Endodermal cell (in vitro differentiated cells): ENCODE results near the gene KANSL1L. TPM values are rescaled to one million over a fixed set of nuclear protein-coding genes. Genes with fewer than 3 reads are reported as not detected.

Experiments
- DNase-seq: peaks from one replicate; pipeline ENCODE4 v3.0.0-alpha.2; 2017
- H3K27ac ChIP-seq: 2 replicates; pipeline ENCODE4 v1.5.1; 2013; ENCODE audit warnings: mild to moderate bottlenecking, low read depth, low read length, moderate library complexity
- H3K27me3 ChIP-seq: 2 replicates; pipeline ENCODE4 v1.6.1; 2013; ENCODE audit warnings: mild to moderate bottlenecking, low read length, moderate library complexity; ENCODE audit not compliant: insufficient read depth, control insufficient read depth, poor library complexity, severe bottlenecking
- H3K36me3 ChIP-seq: 2 replicates; pipeline ENCODE4 v1.7.0; 2013; ENCODE audit warnings: mild to moderate bottlenecking, low read length, moderate library complexity; ENCODE audit not compliant: control insufficient read depth, insufficient read depth
- H3K4me1 ChIP-seq: one replicate; pipeline ENCODE4 v1.7.0; 2013; ENCODE audit warnings: low read length; ENCODE audit not compliant: control insufficient read depth, insufficient read depth
- H3K4me3 ChIP-seq: 2 replicates; pipeline ENCODE4 v1.5.1; 2013; ENCODE audit warnings: mild to moderate bottlenecking, low read length, moderate library complexity
- H3K9ac ChIP-seq: 2 replicates; pipeline ENCODE4 v1.6.1; 2013; ENCODE audit warnings: mild to moderate bottlenecking, low read length, moderate library complexity; ENCODE audit not compliant: poor library complexity, severe bottlenecking; ENCODE audit errors: extremely low read depth
- H3K9me3 ChIP-seq: 2 replicates; pipeline ENCODE4 v1.6.1; 2013; ENCODE audit warnings: mild to moderate bottlenecking, low read length, moderate library complexity; ENCODE audit not compliant: control insufficient read depth
- H3K27ac Mint-ChIP-seq: 2 replicates; pipeline ENCODE4 v1.8.0; 2020; ENCODE audit warnings: mixed read lengths
- H3K27me3 Mint-ChIP-seq: 2 replicates; pipeline ENCODE4 v1.8.0; 2021; ENCODE audit warnings: mild to moderate bottlenecking, mixed read lengths; ENCODE audit not compliant: insufficient read depth
- H3K36me3 Mint-ChIP-seq: 2 replicates; pipeline ENCODE4 v1.8.0; 2020; ENCODE audit warnings: low read depth, mixed read lengths
- H3K4me1 Mint-ChIP-seq: 2 replicates; pipeline ENCODE4 v1.8.0; 2020; ENCODE audit warnings: mixed read lengths
- H3K4me3 Mint-ChIP-seq: 2 replicates; pipeline ENCODE4 v1.8.0; 2020; ENCODE audit warnings: mild to moderate bottlenecking, moderate library complexity, mixed read lengths
- H3K9me3 Mint-ChIP-seq: 2 replicates; pipeline ENCODE4 v1.8.0; 2020; ENCODE audit warnings: mild to moderate bottlenecking, mixed read lengths
- WGBS, 2 experiments: methylation state at CpG; one replicate each; pipeline versions ENCODE4 v1.1.5 to v1.1.7; 2013; ENCODE audit warnings: missing lambda C conversion rate in 2 of 2, mixed read lengths in 1 of 2; ENCODE audit not compliant: insufficient coverage in 1 of 2, insufficient read length in 1 of 2; 5-methylcytosine and 5-hydroxymethylcytosine counted together
- total RNA-seq, 2 donors: library from RNA; stranded (reverse); fragmentation: NEBNext Ultra II Directional in 1 of 2; extraction: Animal tissue kit (Norgen Biotek cat#: 25700) in 1 of 2; gene quantifications; 2 replicates in 1 of 2; 3 replicates in 1 of 2; pipeline ENCODE4 v1.2.1, GENCODE V29; 2021
- TF ChIP-seq, protein P1 (sequence below): fragments of 200-600 bp; sonication (generic); conservative IDR thresholded peaks from 2 replicates; pipeline ENCODE4 v1.5.0; 2021; ENCODE audit warnings: antibody characterized with exemption, mild to moderate bottlenecking

The KANSL1L gene
- total RNA-seq, 2 donors from 2014 or later = 26.6 to 31.3 TPM

DNA sequence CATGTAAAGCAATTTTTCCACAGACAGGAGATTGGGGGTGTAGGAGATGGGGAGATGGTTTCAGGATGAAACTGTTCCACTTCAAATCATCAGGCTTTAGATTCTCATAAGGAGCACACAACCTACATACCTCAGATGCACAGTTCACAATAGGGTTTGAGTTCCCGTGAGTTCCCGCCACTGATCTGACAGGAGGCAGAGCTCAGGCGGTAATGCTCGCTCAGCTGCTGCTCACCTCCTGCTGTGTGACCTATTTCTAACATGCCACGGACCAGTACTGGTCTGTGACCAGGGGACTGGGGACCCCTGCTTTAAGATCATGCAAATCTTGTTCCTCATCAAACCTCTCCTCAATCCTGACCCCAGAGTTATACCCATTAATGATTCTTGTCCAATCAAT is 98.7 kb downstream of the KANSL1L start:
- no peak overlapping the region for H3K27ac Mint-ChIP-seq

DNA sequence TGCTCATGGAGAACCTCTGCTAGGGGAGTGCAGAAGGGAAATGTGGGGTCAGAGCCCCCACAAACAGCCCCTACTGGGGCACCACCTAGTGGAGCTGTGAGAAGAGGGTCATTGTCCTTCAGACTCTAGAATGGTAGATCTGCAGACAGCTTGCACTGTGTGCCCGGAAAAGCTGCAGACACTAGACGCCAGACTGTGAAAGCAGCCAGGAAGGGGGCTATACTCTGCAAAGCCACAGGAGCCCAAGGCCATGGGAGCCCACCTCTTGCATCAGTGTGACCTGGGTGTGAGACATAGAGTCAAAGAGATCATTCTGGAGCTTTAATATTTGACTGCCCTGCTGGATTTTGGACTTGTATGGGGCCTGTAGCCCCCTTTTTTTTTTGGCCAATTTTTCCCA is 107.9 kb downstream of the KANSL1L start:
- H3K4me1 Mint-ChIP-seq = peaks cover 6% of the 10 kb centered on the region
- Histone ChIP-seq H3K9me3 (peaks cover 7% of the 10 kb centered on the region), H3K36me3 (peaks cover 3% of the 10 kb centered on the region), H3K27me3 (no peaks in the 10 kb centered on the region), H3K4me1 (no peaks in the 10 kb centered on the region), H3K4me3 (no peak overlapping the region), H3K9ac (no peak overlapping the region), H3K27ac (no peak overlapping the region)
- TF ChIP-seq, protein P1, sequence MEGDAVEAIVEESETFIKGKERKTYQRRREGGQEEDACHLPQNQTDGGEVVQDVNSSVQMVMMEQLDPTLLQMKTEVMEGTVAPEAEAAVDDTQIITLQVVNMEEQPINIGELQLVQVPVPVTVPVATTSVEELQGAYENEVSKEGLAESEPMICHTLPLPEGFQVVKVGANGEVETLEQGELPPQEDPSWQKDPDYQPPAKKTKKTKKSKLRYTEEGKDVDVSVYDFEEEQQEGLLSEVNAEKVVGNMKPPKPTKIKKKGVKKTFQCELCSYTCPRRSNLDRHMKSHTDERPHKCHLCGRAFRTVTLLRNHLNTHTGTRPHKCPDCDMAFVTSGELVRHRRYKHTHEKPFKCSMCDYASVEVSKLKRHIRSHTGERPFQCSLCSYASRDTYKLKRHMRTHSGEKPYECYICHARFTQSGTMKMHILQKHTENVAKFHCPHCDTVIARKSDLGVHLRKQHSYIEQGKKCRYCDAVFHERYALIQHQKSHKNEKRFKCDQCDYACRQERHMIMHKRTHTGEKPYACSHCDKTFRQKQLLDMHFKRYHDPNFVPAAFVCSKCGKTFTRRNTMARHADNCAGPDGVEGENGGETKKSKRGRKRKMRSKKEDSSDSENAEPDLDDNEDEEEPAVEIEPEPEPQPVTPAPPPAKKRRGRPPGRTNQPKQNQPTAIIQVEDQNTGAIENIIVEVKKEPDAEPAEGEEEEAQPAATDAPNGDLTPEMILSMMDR = no peak
- WGBS, 2 experiments = 88 to 95% methylated on average over 2 of the region's 2 CpGs
- no peak overlapping the region for H3K27ac Mint-ChIP-seq
- H3K4me3 Mint-ChIP-seq = no peak overlapping the region
- H3K36me3 Mint-ChIP-seq = peaks cover 51% of the 10 kb centered on the region
- no peak for DNase-seq
- H3K9me3 Mint-ChIP-seq = peaks cover 14% of the 10 kb centered on the region
- H3K27me3 Mint-ChIP-seq = no peaks in the 10 kb centered on the region

More for the DNA sequence above, 98.7 kb downstream of the KANSL1L start:
- no peak overlapping the region for H3K4me3 Mint-ChIP-seq
- H3K27me3 ChIP-seq = no peaks in the 10 kb centered on the region
- no peak overlapping the region for H3K4me3 ChIP-seq
- H3K9me3 ChIP-seq = no peaks in the 10 kb centered on the region
- H3K27me3 Mint-ChIP-seq = no peaks in the 10 kb centered on the region
- no peak overlapping the region for H3K9ac ChIP-seq
- no peaks in the 10 kb centered on the region for H3K4me1 ChIP-seq
- TF ChIP-seq, protein P1 = no peak
- H3K36me3 Mint-ChIP-seq = no peaks in the 10 kb centered on the region
- peak; percentile 72 for DNase-seq
- H3K9me3 Mint-ChIP-seq = no peaks in the 10 kb centered on the region
- WGBS, 2 experiments = 59 to 78% methylated on average over 5 of the region's 5 CpGs
- peaks cover 4% of the 10 kb centered on the region for H3K4me1 Mint-ChIP-seq
- H3K27ac ChIP-seq = no peak overlapping the region
- H3K36me3 ChIP-seq = peaks cover 3% of the 10 kb centered on the region

DNA sequence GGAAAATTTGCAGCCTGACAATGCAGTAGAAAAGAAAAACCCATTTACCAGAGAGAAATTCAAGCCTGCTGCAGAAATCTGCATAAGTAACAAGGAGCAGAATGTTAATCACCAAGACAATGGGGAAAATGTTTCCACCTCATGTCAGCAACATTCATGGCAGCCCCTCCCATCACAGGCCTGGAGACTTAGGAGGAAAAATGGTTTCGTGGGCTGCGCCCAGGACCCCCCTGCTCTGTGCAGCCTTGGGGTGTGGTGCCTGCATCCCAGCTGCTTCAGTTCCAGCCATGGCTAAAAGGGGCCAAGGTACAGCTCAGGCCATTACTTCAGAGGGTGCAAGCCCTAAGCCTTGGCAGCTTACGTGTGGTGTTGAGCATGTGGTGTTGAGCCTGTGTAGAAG is 115.4 kb downstream of the KANSL1L start:
- 94% methylated on average over 3 of the region's 3 CpGs; no CpG with 5 or more reads in 1 of the 2 experiments for WGBS, 2 experiments
- TF ChIP-seq, protein P1 = no peak
- H3K4me3 ChIP-seq = no peak overlapping the region
- H3K9me3 ChIP-seq = peaks cover 41% of the 10 kb centered on the region
- peaks cover 71% of the 10 kb centered on the region for H3K36me3 Mint-ChIP-seq
- peaks cover 50% of the 10 kb centered on the region for H3K9me3 Mint-ChIP-seq
- no peaks in the 10 kb centered on the region for H3K4me1 ChIP-seq
- H3K27ac Mint-ChIP-seq = no peak overlapping the region
- no peak overlapping the region for H3K9ac ChIP-seq
- H3K36me3 ChIP-seq = peaks cover 26% of the 10 kb centered on the region
- no peak overlapping the region for H3K27ac ChIP-seq
- H3K27me3 Mint-ChIP-seq = no peaks in the 10 kb centered on the region
- no peak overlapping the region for H3K4me3 Mint-ChIP-seq
- H3K27me3 ChIP-seq = no peaks in the 10 kb centered on the region
- H3K4me1 Mint-ChIP-seq = no peaks in the 10 kb centered on the region
- no peak for DNase-seq
